Spleen (tissue), 7 donors: ENCODE results near the gene XBP1.

ENCODE experiments used
- CTCF ChIP-seq, 11 experiments: fragments of 200-600 bp in 7 of 11; fragments of 450-650 bp in 4 of 11; sonication (generic) in 4 of 11; IDR thresholded peaks in 8 of 11; conservative IDR thresholded peaks in 3 of 11; 1 replicate in 7 of 11; 2 replicates in 4 of 11; pipeline versions ENCODE4 v1.4.0 to v1.8.0; 2016 to 2021; ENCODE audit warnings: antibody characterized with exemption in 11 of 11, inconsistent platforms in 4 of 11, mild to moderate bottlenecking in 1 of 11
- POLR2A ChIP-seq, 3 donors: fragments of 450-650 bp; IDR thresholded peaks; one replicate each; pipeline ENCODE4 v1.5.1; 2017; ENCODE audit warnings: antibody characterized with exemption in 3 of 3, mild to moderate bottlenecking in 1 of 3
- POLR2AphosphoS5 ChIP-seq, 3 donors: sonication (generic); formaldehyde crosslinking; IDR thresholded peaks; one replicate each; pipeline ENCODE4 v1.5.1; 2017; ENCODE audit warnings: antibody characterized with exemption in 3 of 3
- donor health status: DM: no; HTN: no; CAD: no; lungs with moderate emphysema.
- donor health status: DM: no; HTN: no; CAD: no.
- donor health status: DM: no; HTN: no; CAD: no.

- no peak for TF ChIP-seq CTCF (IDR thresholded peaks at IDR 0.05 in 8 of 11, conservative IDR thresholded peaks at IDR 0.05 in 3 of 11)
- TF ChIP-seq POLR2A (IDR thresholded peaks at IDR 0.05): no peak
- no peak for TF ChIP-seq POLR2AphosphoS5 (IDR thresholded peaks at IDR 0.05)
These were observed 26.6 kb upstream of the XBP1 start for GRCh38 chr22:28826921-28827320.
